HL-60 (cell line): Measurements from ENCODE around the gene DDX49.

Source experiments
- GABPA ChIP-seq: IDR thresholded peaks from 2 replicates; pipeline ENCODE4 v1.6.1; 2012; ENCODE audit warnings: low read depth
- POLR2AphosphoS5 ChIP-seq: IDR thresholded peaks from 2 replicates; pipeline ENCODE4 v1.6.1; 2012; ENCODE audit warnings: low read depth
- TF ChIP-seq, protein P1 (sequence below): IDR thresholded peaks from one replicate; pipeline ENCODE4 v1.5.1; 2011; ENCODE audit warnings: low read length, control low read depth, inconsistent platforms; ENCODE audit not compliant: insufficient read depth

- TF ChIP-seq, protein P1, sequence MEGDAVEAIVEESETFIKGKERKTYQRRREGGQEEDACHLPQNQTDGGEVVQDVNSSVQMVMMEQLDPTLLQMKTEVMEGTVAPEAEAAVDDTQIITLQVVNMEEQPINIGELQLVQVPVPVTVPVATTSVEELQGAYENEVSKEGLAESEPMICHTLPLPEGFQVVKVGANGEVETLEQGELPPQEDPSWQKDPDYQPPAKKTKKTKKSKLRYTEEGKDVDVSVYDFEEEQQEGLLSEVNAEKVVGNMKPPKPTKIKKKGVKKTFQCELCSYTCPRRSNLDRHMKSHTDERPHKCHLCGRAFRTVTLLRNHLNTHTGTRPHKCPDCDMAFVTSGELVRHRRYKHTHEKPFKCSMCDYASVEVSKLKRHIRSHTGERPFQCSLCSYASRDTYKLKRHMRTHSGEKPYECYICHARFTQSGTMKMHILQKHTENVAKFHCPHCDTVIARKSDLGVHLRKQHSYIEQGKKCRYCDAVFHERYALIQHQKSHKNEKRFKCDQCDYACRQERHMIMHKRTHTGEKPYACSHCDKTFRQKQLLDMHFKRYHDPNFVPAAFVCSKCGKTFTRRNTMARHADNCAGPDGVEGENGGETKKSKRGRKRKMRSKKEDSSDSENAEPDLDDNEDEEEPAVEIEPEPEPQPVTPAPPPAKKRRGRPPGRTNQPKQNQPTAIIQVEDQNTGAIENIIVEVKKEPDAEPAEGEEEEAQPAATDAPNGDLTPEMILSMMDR, result no peak
- no peak for TF ChIP-seq POLR2AphosphoS5
- TF ChIP-seq GABPA, result no peak
Measured at GRCh38 chr19:18945297-18945696, 25.8 kb downstream of the DDX49 start.
